DMS114 treated with DMSO at 0.1 percent for 48 hours (cell line): ENCODE data around the gene GAL3ST2.
"Not testable (repeated sequence)": the region's sequence is repeated elsewhere in the genome, so short reads cannot be mapped to it uniquely, and the experiment has no call there.

ENCODE experiments used
- DNase-seq: peaks from one replicate; lab custom pipeline; 2025; ENCODE audit not compliant: unreplicated experiment; lab: John Stamatoyannopoulos, UW

GAL3ST2 gene

GRCh38 chr2:241767464-241768250, 9.0 kb upstream of the GAL3ST2 start:
- no peak for DNase-seq

GRCh38 chr2:241768251-241768711, 8.3 kb upstream of the GAL3ST2 start:
- DNase-seq, result no peak

- DNase-seq, result no peak
Measured at GRCh38 chr2:241768850-241769249, 7.8 kb upstream of the GAL3ST2 start.

- DNase-seq, result no peak
Measured at GRCh38 chr2:241769819-241770184, 6.8 kb upstream of the GAL3ST2 start.

- no peak for DNase-seq
Measured at GRCh38 chr2:241770185-241770935, 6.3 kb upstream of the GAL3ST2 start.

- no peak for DNase-seq
Measured at GRCh38 chr2:241770936-241771285, 5.7 kb upstream of the GAL3ST2 start.

- DNase-seq, result no peak
Measured at GRCh38 chr2:241771286-241772062, 5.1 kb upstream of the GAL3ST2 start.

GRCh38 chr2:241772063-241772499, 4.5 kb upstream of the GAL3ST2 start:
- DNase-seq, result no peak

GRCh38 chr2:241773511-241774418, 2.9 kb upstream of the GAL3ST2 start:
- DNase-seq, result no peak

GRCh38 chr2:241774419-241775222, 2.0 kb upstream of the GAL3ST2 start:
- no peak for DNase-seq

- no peak for DNase-seq
Measured at GRCh38 chr2:241775223-241776177, 1.1 kb upstream of the GAL3ST2 start.

- no peak for DNase-seq
Measured at GRCh38 chr2:241777170-241777685, 606 bp downstream of the GAL3ST2 start.

GRCh38 chr2:241777686-241778627, 1.3 kb downstream of the GAL3ST2 start:
- DNase-seq, result no peak

- DNase-seq, result no peak
Measured at GRCh38 chr2:241780939-241781569, 4.4 kb downstream of the GAL3ST2 start.

- DNase-seq, result not testable (repeated sequence)
Measured at GRCh38 chr2:241782053-241782452, 5.4 kb downstream of the GAL3ST2 start.

GRCh38 chr2:241788135-241788534, 11.5 kb downstream of the GAL3ST2 start:
- DNase-seq, result no peak

- no peak for DNase-seq
Measured at GRCh38 chr2:241788572-241788971, 11.9 kb downstream of the GAL3ST2 start.
